NT2/D1 (cell line): ENCODE results near the gene DLG2.

Experiments used
- YY1 ChIP-seq: IDR thresholded peaks from 2 replicates; pipeline ENCODE4 v1.6.1; 2011; ENCODE audit not compliant: insufficient read length, insufficient read depth
- ZNF274 ChIP-seq: IDR thresholded peaks from 2 replicates; pipeline ENCODE4 v1.6.1; 2011; ENCODE audit warnings: mild to moderate bottlenecking, low read depth, low read length

DNA sequence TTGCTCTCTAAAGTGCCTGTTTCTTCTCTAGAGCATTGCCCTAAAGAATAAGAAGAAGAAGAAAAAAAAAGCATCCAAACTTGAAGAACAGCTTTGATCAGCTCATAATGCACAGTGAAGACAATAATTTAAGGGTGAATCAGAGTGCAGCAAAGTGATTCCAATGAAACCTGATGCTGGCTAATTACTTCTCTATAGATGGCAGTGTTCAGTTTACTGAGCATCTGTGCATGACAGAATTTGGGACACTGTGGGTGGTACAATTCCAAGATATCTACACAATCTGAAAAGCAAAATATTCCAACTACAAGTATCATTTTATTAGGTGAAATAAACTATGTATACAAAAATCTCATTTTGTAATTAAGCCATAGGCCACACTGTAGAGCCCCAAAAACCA is 1890.5 kb downstream of the DLG2 start:
- TF ChIP-seq ZNF274 (no peak), YY1 (no peak)
